GM08714 (cell line): ENCODE measurements around the gene SIGLEC5.

Experiments
- H3K4me3 ChIP-seq: fragments of 200-500 bp; sonication (Bioruptor generic); 2 replicates; pipeline ENCODE4 v1.5.1; 2014; ENCODE audit warnings: mild to moderate bottlenecking, low read length, inconsistent platforms
- ZNF274 ChIP-seq: IDR thresholded peaks from 2 replicates; pipeline ENCODE4 v1.6.1; 2012; ENCODE audit warnings: mild to moderate bottlenecking, low read depth, low read length

The SIGLEC5 gene

DNA sequence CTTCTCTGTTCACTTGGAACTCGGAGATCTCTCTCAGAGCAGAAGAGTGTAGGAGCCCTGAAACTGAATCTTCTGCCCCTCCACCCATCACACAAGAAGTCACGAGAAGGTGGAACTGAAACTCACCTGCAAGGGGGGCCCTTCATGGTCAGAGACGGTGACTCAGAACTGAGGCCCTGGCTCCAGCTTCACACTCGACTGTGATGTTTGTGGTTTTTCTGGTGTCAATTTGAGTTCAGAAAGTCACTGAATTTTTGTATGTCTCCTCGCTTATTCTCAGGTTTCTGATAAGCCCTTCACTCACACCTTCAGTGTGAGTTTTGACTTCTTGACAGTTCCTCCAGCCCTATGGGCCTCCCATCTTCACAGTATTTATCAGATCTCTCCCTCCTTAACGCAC lies 23.1 kb downstream of the SIGLEC5 start:
- H3K4me3 ChIP-seq, result no peak overlapping the region; the same call in 1 of the 2 replicates
- no peak for TF ChIP-seq ZNF274

DNA sequence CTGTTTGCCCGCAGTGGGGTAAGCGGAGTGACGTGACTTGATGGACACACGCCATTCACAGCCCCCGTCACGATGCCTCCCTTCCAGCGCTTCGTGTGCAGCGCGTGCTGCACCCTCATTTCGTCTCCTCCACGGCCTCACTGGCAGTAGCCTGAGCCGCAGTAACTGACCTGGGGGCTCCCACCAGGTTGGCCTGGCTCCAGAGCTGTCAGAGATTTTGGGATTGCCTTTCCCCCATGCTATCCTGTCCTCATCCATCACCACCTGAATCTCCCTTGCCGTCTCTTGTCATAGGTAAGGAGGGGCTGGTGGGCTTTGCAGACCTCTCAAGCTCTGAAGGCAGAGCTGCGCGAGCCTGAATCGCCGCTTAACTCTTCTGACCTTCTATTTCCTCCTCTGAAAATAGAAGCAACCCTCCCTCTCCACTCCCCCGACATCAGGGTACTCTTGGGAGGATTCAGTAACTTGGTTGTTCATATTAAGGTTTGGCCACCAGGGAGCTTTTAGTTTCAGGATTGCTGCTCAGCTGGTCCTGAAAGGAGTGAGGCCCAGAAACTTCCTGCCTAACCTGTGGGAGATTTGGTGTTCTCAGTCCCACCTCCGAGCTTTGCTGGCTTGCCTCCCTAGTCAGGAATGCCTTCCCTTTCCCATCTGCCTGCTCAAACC lies 27.9 kb downstream of the SIGLEC5 start:
- H3K4me3 ChIP-seq, result no peak overlapping the region
- no peak for TF ChIP-seq ZNF274

- H3K4me3 ChIP-seq, result no peak overlapping the region; the same call in 1 of the 2 replicates
- TF ChIP-seq ZNF274, result no peak
Observed at GRCh38 chr19:51600940-51601580, 29.1 kb downstream of the SIGLEC5 start.

DNA sequence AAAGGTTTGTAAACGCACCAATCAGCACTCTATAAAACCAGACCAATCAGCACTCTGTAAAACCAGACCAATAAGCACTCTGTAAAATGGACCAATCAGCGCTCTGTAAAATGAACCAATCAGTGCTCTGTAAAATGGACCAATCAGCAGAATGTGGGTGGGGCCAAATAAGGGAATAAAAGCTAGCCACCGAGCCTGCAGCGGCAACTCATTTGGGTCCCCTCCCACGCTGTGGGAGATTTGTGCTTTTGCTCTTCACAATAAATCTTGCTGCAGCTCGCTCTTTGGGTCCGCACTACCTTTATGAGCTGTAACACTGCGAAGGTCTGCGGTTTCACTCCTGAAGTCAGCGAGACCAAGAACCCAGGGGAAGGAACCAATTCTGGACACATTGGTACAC lies 31.1 kb downstream of the SIGLEC5 start:
- no peak overlapping the region for H3K4me3 ChIP-seq
- TF ChIP-seq ZNF274, result no peak

DNA sequence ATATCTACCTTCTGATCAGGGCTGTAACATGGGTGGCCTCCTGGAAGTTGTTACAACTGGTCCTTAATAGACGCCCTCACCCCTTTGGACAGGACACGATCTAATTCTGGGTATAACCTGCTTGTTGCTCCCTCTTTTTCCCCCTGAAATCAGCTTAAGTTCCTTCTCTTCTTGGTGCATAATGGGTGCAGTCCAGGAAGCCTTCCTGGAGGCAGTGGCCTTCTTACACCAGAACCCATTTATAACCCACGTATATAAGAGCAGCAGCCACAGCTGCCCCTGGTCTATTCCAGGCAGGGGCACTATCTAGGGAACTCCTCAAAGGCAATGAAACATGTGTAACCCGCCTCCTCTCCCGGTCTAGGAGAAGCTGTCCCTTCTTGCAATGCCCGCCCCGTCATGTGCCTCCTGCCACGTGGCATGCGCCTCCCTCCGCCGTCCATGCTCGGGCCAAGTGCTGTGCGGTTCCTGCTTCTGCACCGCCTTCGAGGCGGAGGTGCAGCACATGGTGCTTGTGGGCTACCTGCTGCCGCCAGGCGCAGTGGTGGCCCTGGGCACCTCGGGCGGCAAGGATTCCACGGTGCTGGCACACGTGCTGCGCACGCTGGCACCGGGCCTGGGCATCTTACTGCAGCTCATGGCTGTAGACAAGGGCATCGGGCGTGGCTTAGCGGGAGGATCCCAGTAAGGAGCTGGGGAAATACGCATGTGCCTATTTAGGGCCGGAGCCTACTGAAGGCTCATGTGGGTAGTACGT lies 31.9 kb downstream of the SIGLEC5 start:
- no peak overlapping the region for H3K4me3 ChIP-seq
- no peak for TF ChIP-seq ZNF274

GRCh38 chr19:51595190-51596175 lies 34.7 kb downstream of the SIGLEC5 start:
- H3K4me3 ChIP-seq, result no peak overlapping the region

DNA sequence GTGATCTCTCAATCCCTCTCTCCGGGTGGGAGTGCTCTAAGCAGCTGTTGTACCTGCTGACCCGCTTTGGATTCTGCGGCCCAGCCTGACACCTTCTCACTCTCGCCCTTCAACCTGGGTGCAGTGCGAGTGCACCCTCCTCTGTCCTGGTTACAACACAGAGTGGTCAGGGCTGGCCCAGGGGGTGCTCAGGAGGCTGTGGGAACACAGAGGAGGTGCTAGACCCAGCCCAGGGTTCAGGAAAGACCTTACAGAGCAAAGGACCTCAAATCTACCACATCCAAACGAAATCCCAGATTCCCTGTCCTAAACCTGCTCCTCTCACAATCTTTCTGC lies 35.5 kb downstream of the SIGLEC5 start:
- TF ChIP-seq ZNF274, result no peak
- peak overlapping the region; percentile 41; the same call in 1 of the 2 replicates for H3K4me3 ChIP-seq

More at GRCh38 chr19:51595190-51596175, 34.7 kb downstream of the SIGLEC5 start:
- no peak for TF ChIP-seq ZNF274

DNA sequence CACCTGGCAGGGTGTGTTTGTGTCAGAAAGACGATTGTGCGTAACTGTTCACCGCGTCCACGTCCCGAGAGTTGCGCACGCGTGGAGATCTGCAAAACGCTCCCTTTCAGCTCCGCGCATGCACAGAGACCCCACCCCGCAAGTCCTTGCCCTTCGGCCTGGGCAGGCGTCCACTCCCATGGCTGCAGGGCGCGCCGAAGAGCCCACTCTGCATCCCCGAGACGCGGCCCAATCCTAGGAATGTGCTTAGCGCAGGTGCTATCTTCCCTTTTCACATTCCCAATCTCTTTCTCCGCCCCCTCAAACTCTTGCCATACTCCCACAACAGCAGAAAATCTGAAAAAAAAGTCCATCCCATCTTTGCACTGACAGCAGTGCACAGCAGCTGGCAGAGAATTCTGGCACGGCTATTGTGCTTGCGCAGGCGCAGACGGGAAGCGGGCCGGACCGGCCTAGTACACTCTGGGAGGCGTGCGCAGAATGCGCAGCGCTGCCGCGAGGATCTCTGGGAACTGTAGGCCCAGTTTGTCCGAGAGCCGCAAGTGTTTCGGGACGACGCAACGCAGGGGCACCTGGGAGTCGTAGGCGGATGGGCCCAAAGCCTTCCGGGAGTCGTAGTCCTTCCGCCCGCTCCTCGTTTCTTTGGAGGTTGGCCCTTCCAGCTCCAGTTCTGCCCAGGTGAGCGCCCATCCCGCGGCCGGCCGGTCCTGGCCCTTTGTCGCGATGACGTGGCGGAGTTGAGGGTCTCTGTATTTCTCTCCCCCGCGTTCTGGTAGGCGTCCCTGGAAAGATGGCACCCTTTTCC lies 36.0 kb downstream of the SIGLEC5 start:
- H3K4me3 ChIP-seq, result peak overlapping the region; percentile 56
- TF ChIP-seq ZNF274, result no peak

GRCh38 chr19:51593138-51593890 lies 36.9 kb downstream of the SIGLEC5 start:
- no peak for TF ChIP-seq ZNF274
- H3K4me3 ChIP-seq, result peak overlapping the region; percentile 56

DNA sequence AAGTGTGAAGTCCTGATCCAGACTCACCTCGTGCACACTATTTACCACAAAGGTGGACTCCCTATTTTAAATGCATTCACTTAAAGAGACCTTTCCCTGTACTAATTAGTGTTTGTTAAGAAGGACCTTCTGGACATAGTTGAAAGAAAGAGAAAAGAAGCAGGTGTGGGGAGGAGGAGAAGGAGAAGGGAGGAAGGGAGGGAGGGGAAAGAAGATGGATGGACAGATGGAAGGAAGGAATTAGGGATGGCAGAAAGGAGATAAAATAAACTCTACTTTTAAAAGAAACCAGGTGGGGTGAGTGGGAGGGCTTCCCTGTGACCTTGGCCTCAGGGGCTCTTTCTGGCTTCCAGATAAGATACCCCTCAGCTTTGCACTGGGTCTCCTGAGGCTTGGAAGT lies 37.7 kb downstream of the SIGLEC5 start:
- TF ChIP-seq ZNF274, result no peak
- H3K4me3 ChIP-seq, result no peak overlapping the region

- H3K4me3 ChIP-seq, result no peak overlapping the region
- TF ChIP-seq ZNF274, result no peak
Observed at GRCh38 chr19:51590441-51590840, 39.8 kb downstream of the SIGLEC5 start.

DNA sequence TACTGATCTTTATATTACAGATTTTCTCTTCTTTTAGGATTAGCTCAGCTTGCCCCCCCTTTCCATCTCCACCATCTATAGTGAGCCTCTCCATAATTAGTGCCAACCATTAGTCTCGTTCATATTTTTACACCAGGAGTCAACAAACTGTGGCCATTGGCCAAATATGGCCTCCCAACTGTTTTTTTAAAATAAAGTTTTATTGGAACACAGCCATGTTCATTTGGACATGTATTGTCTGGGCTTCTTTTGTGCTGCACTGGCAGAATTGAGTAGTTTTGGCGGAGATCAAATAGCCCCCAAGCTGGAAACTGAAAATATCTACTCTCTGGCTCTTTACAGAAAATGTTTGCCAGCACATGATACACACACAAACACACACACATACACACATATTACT lies 40.7 kb downstream of the SIGLEC5 start:
- H3K4me3 ChIP-seq, result no peak overlapping the region
- TF ChIP-seq ZNF274, result no peak
